HG03469 (cell line): ENCODE measurements around the gene GM2A.
"Not testable (repeated sequence)": the region's sequence is repeated elsewhere in the genome, so short reads cannot be mapped to it uniquely, and the experiment has no call there.

Experiments used
- ATAC-seq: cut with Tn5 transposase; IDR thresholded peaks from one replicate; pipeline ENCODE4 v1.9.1; 2021; ENCODE audit warnings: mild to moderate bottlenecking, moderate library complexity, moderate number of reproducible peaks; ENCODE audit not compliant: unreplicated experiment

GM2A gene

GRCh38 chr5:151284392-151284967 is 31.5 kb downstream of the GM2A start:
- no peak for ATAC-seq

GRCh38 chr5:151285683-151286082 is 32.7 kb downstream of the GM2A start:
- ATAC-seq = no peak

- ATAC-seq = no peak
Observed at GRCh38 chr5:151286246-151286645, 33.3 kb downstream of the GM2A start.

GRCh38 chr5:151288180-151288579 is 35.2 kb downstream of the GM2A start:
- no peak for ATAC-seq

GRCh38 chr5:151293624-151294023 is 40.6 kb downstream of the GM2A start:
- ATAC-seq = no peak

GRCh38 chr5:151295138-151295537 is 42.2 kb downstream of the GM2A start:
- ATAC-seq = no peak

GRCh38 chr5:151295791-151296477 is 42.9 kb downstream of the GM2A start:
- no peak for ATAC-seq

- ATAC-seq = no peak
Observed at GRCh38 chr5:151296478-151296830, 43.5 kb downstream of the GM2A start.

GRCh38 chr5:151296974-151297373 is 44.0 kb downstream of the GM2A start:
- no peak for ATAC-seq

- ATAC-seq = no peak
Observed at GRCh38 chr5:151298063-151298855, 45.3 kb downstream of the GM2A start.

GRCh38 chr5:151303666-151304065 is 50.7 kb downstream of the GM2A start, which contains the start of gene SLC36A3:
TSS of gene SLC36A3 (minus strand) at chr5:151303766. CDS start at chr5:151303354, 412 bp downstream.
- ATAC-seq = no peak

GRCh38 chr5:151309266-151309665 is 56.3 kb downstream of the GM2A start:
- ATAC-seq = not testable (repeated sequence)

GRCh38 chr5:151309821-151310220 is 56.8 kb downstream of the GM2A start:
- ATAC-seq = not testable (repeated sequence)

- no peak for ATAC-seq
Observed at GRCh38 chr5:151310932-151311331, 57.9 kb downstream of the GM2A start.

GRCh38 chr5:151312756-151313324 is 59.9 kb downstream of the GM2A start:
- no peak for ATAC-seq

- no peak for ATAC-seq
Observed at GRCh38 chr5:151313357-151313756, 60.4 kb downstream of the GM2A start.

GRCh38 chr5:151315998-151316597 is 63.1 kb downstream of the GM2A start:
- ATAC-seq = peak; percentile 53

GRCh38 chr5:151317871-151318270 is 64.9 kb downstream of the GM2A start:
- ATAC-seq = no peak

GRCh38 chr5:151318850-151319732 is 66.1 kb downstream of the GM2A start:
- ATAC-seq = peak; percentile 83
